SJCRH30 (cell line): ENCODE measurements around the gene L3MBTL3. TPM values are rescaled to one million over a fixed set of nuclear protein-coding genes. Genes with fewer than 3 reads are reported as not detected.

Experiments
- DNase-seq, 2 experiments: peaks; one replicate each; pipeline ENCODE4 v3.0.0-alpha.2; 2015 to 2020
- H3K27ac ChIP-seq: fragments of 250-450 bp; sonication (Bioruptor Pico); 2 replicates; pipeline ENCODE4 v1.5.1; 2020; ENCODE audit warnings: mild to moderate bottlenecking, moderate library complexity
- H3K27me3 ChIP-seq: fragments of 250-450 bp; sonication (Bioruptor Pico); 2 replicates; pipeline ENCODE4 v1.5.1; 2020; ENCODE audit warnings: mild to moderate bottlenecking, moderate library complexity
- H3K36me3 ChIP-seq: fragments of 250-450 bp; sonication (Bioruptor Pico); 2 replicates; pipeline ENCODE4 v1.5.1; 2020; ENCODE audit warnings: mild to moderate bottlenecking, moderate library complexity
- H3K4me1 ChIP-seq: fragments of 250-450 bp; sonication (Bioruptor Pico); 2 replicates; pipeline ENCODE4 v1.5.1; 2020; ENCODE audit warnings: mild to moderate bottlenecking, moderate library complexity
- H3K4me3 ChIP-seq: fragments of 250-450 bp; sonication (Bioruptor Pico); 2 replicates; pipeline ENCODE4 v1.5.1; 2020; ENCODE audit warnings: mild to moderate bottlenecking, moderate library complexity
- H3K9me3 ChIP-seq: fragments of 250-450 bp; sonication (Bioruptor Pico); replicated peaks from 2 replicates; pipeline ENCODE4 v1.5.1; 2020; ENCODE audit warnings: mild to moderate bottlenecking, moderate library complexity
- total RNA-seq: library from RNA; depleted of rRNA; stranded (reverse); fragments of >200 nt; shearing (Covaris generic); gene quantifications from 2 replicates; pipeline ENCODE4 v1.2.3, GENCODE V29; 2014; rRNA removed

Gene L3MBTL3
- 7.8 and 9.8 TPM in 2 replicates for total RNA-seq

- Histone ChIP-seq H3K9me3 (no peaks in the 10 kb centered on the region), H3K36me3 (no peaks in the 10 kb centered on the region), H3K4me3 (peak within 1 kb of the TSS; percentile 97), H3K4me1 (no peaks in the 10 kb centered on the region), H3K27ac (peak within 1 kb of the TSS; percentile 48; the same call in 1 of the 2 replicates), H3K27me3 (no peaks in the 10 kb centered on the region)
- DNase-seq = peak; percentile 89 to 91
Observed at GRCh38 chr6:130018292-130018743, at the start of gene L3MBTL3. L3MBTL3 (plus strand) TSS chr6:130018581; CDS start chr6:130042700, 24,119 bp downstream.

- DNase-seq = no peak
- Histone ChIP-seq H3K27ac (no peak overlapping the region), H3K27me3 (no peaks in the 10 kb centered on the region; the same call in 1 of the 2 replicates), H3K9me3 (no peaks in the 10 kb centered on the region), H3K4me3 (no peak overlapping the region), H3K36me3 (no peaks in the 10 kb centered on the region), H3K4me1 (no peaks in the 10 kb centered on the region)
Observed at GRCh38 chr6:129969064-129969463, 49.3 kb upstream of the L3MBTL3 start.

GRCh38 chr6:129976110-129976509, 42.3 kb upstream of the L3MBTL3 start:
- Histone ChIP-seq H3K4me1 (no peaks in the 10 kb centered on the region), H3K27ac (no peak overlapping the region), H3K36me3 (no peaks in the 10 kb centered on the region), H3K9me3 (no peaks in the 10 kb centered on the region), H3K27me3 (no peaks in the 10 kb centered on the region; the same call in 1 of the 2 replicates), H3K4me3 (no peak overlapping the region)
- no peak for DNase-seq

- H3K27me3 ChIP-seq = no peaks in the 10 kb centered on the region
- no peaks in the 10 kb centered on the region for H3K9me3 ChIP-seq
- no peak overlapping the region for H3K4me3 ChIP-seq
- no peak for DNase-seq
- H3K36me3 ChIP-seq = no peaks in the 10 kb centered on the region
- H3K4me1 ChIP-seq = no peaks in the 10 kb centered on the region
- no peak overlapping the region for H3K27ac ChIP-seq
Observed at GRCh38 chr6:129978148-129978916, 40.0 kb upstream of the L3MBTL3 start.

GRCh38 chr6:129980821-129981220, 37.6 kb upstream of the L3MBTL3 start:
- Histone ChIP-seq H3K9me3 (no peaks in the 10 kb centered on the region), H3K4me3 (no peak overlapping the region), H3K36me3 (no peaks in the 10 kb centered on the region), H3K27ac (no peak overlapping the region), H3K27me3 (no peaks in the 10 kb centered on the region), H3K4me1 (no peaks in the 10 kb centered on the region)
- DNase-seq = no peak

- Histone ChIP-seq H3K36me3 (no peaks in the 10 kb centered on the region), H3K27me3 (no peaks in the 10 kb centered on the region), H3K9me3 (no peaks in the 10 kb centered on the region), H3K4me1 (no peaks in the 10 kb centered on the region), H3K4me3 (no peak overlapping the region), H3K27ac (no peak overlapping the region)
- DNase-seq = peak in 1 of 2 experiments; percentile 16
Observed at GRCh38 chr6:129981598-129981997, 36.8 kb upstream of the L3MBTL3 start.

- H3K36me3 ChIP-seq = no peaks in the 10 kb centered on the region
- H3K27ac ChIP-seq = no peak overlapping the region
- H3K4me1 ChIP-seq = no peaks in the 10 kb centered on the region
- no peaks in the 10 kb centered on the region; the same call in 1 of the 2 replicates for H3K9me3 ChIP-seq
- no peaks in the 10 kb centered on the region for H3K27me3 ChIP-seq
- H3K4me3 ChIP-seq = no peak overlapping the region
- no peak for DNase-seq
Observed at GRCh38 chr6:129989396-129989795, 29.0 kb upstream of the L3MBTL3 start.

- no peaks in the 10 kb centered on the region for H3K4me1 ChIP-seq
- no peak overlapping the region for H3K4me3 ChIP-seq
- DNase-seq = no peak
- no peaks in the 10 kb centered on the region for H3K27me3 ChIP-seq
- no peak overlapping the region for H3K27ac ChIP-seq
- H3K9me3 ChIP-seq = no peaks in the 10 kb centered on the region
- H3K36me3 ChIP-seq = no peaks in the 10 kb centered on the region
Observed at GRCh38 chr6:129992881-129993280, 25.5 kb upstream of the L3MBTL3 start.

GRCh38 chr6:129994410-129994809, 24.0 kb upstream of the L3MBTL3 start:
- no peaks in the 10 kb centered on the region for H3K27me3 ChIP-seq
- H3K9me3 ChIP-seq = no peaks in the 10 kb centered on the region
- H3K4me3 ChIP-seq = no peak overlapping the region
- no peaks in the 10 kb centered on the region for H3K36me3 ChIP-seq
- no peak overlapping the region for H3K27ac ChIP-seq
- no peak for DNase-seq
- H3K4me1 ChIP-seq = no peaks in the 10 kb centered on the region

- Histone ChIP-seq H3K9me3 (no peaks in the 10 kb centered on the region), H3K27ac (no peak overlapping the region), H3K4me1 (no peaks in the 10 kb centered on the region), H3K36me3 (no peaks in the 10 kb centered on the region), H3K4me3 (no peak overlapping the region), H3K27me3 (no peaks in the 10 kb centered on the region)
- DNase-seq = peak in 1 of 2 experiments; percentile 23
Observed at GRCh38 chr6:129996387-129996786, 22.0 kb upstream of the L3MBTL3 start.

GRCh38 chr6:130000526-130001421, 17.6 kb upstream of the L3MBTL3 start:
- no peaks in the 10 kb centered on the region for H3K36me3 ChIP-seq
- no peak for DNase-seq
- no peaks in the 10 kb centered on the region for H3K9me3 ChIP-seq
- H3K27ac ChIP-seq = no peak overlapping the region
- no peak overlapping the region for H3K4me3 ChIP-seq
- no peaks in the 10 kb centered on the region for H3K4me1 ChIP-seq
- H3K27me3 ChIP-seq = no peaks in the 10 kb centered on the region

- H3K4me1 ChIP-seq = no peaks in the 10 kb centered on the region
- no peaks in the 10 kb centered on the region for H3K9me3 ChIP-seq
- H3K36me3 ChIP-seq = no peaks in the 10 kb centered on the region
- no peak overlapping the region for H3K4me3 ChIP-seq
- DNase-seq = no peak
- H3K27ac ChIP-seq = no peak overlapping the region
- no peaks in the 10 kb centered on the region for H3K27me3 ChIP-seq
Observed at GRCh38 chr6:130008236-130008873, 10.0 kb upstream of the L3MBTL3 start.

- Histone ChIP-seq H3K4me3 (no peak overlapping the region), H3K9me3 (no peaks in the 10 kb centered on the region), H3K27me3 (no peaks in the 10 kb centered on the region), H3K27ac (no peak overlapping the region), H3K36me3 (no peaks in the 10 kb centered on the region), H3K4me1 (no peaks in the 10 kb centered on the region)
- no peak for DNase-seq
Observed at GRCh38 chr6:130009146-130009545, 9.2 kb upstream of the L3MBTL3 start.

GRCh38 chr6:130010387-130010786, 8.0 kb upstream of the L3MBTL3 start:
- DNase-seq = no peak
- no peaks in the 10 kb centered on the region for H3K27me3 ChIP-seq
- no peaks in the 10 kb centered on the region for H3K36me3 ChIP-seq
- H3K9me3 ChIP-seq = no peaks in the 10 kb centered on the region
- no peak overlapping the region for H3K27ac ChIP-seq
- no peaks in the 10 kb centered on the region for H3K4me1 ChIP-seq
- H3K4me3 ChIP-seq = no peak overlapping the region

- no peak overlapping the region for H3K27ac ChIP-seq
- no peaks in the 10 kb centered on the region for H3K27me3 ChIP-seq
- H3K4me1 ChIP-seq = no peaks in the 10 kb centered on the region
- H3K36me3 ChIP-seq = no peaks in the 10 kb centered on the region
- H3K4me3 ChIP-seq = no peak overlapping the region
- DNase-seq = no peak
- H3K9me3 ChIP-seq = no peaks in the 10 kb centered on the region
Observed at GRCh38 chr6:130012728-130013127, 5.7 kb upstream of the L3MBTL3 start.
